H1 (cell line): ENCODE measurements around the gene RTTN. TPM values are rescaled to one million over a fixed set of nuclear protein-coding genes. Genes with fewer than 3 reads are reported as not detected.

ENCODE experiments used
- CTCF ChIA-PET: fragments of 300-600 bp; sonication (Branson Sonifier 250); formaldehyde crosslinking; loops from one replicate; lab custom pipeline; 2021; ENCODE audit not compliant: partially characterized antibody; lab: Charles Lee
- POLR2A ChIA-PET: fragments of 300-600 bp; sonication (Branson Sonifier 250); formaldehyde crosslinking; loops from one replicate; lab custom pipeline; 2021; ENCODE audit warnings: inconsistent platforms; ENCODE audit not compliant: partially characterized antibody; lab: Charles Lee
- DNase-seq, 2 experiments: peaks; one replicate each; pipeline versions ENCODE4 v3.0.0 to v3.0.0-alpha.2; 2010 to 2022; ENCODE audit warnings: low spot score in 2 of 2, low read depth in 1 of 2, mixed read lengths in 1 of 2
- FAIRE-seq: peaks from 2 replicates; lab custom pipeline; 2011; peaks lifted over from hg19 to GRCh38; lab: Jason Lieb, UNC
- H2AFZ ChIP-seq: 2 replicates; pipeline ENCODE4 v1.8.1; 2012; ENCODE audit warnings: low read length, inconsistent platforms
- H2AK5ac ChIP-seq: 2 replicates; pipeline ENCODE4 v1.6.1; 2013; ENCODE audit warnings: low read depth, low read length
- H2BK120ac ChIP-seq: replicated peaks from 2 replicates; pipeline ENCODE3; 2013; ENCODE audit warnings: low read depth, low read length, inconsistent platforms
- H2BK12ac ChIP-seq: 2 replicates; pipeline ENCODE4 v1.6.1; 2013; ENCODE audit warnings: low read depth, low read length
- H2BK15ac ChIP-seq: 2 replicates; pipeline ENCODE4 v1.6.1; 2013; ENCODE audit warnings: low read length
- H2BK20ac ChIP-seq: 2 replicates; pipeline ENCODE4 v1.6.1; 2013; ENCODE audit warnings: low read length
- H2BK5ac ChIP-seq: 2 replicates; pipeline ENCODE4 v1.6.1; 2013; ENCODE audit warnings: low read depth, low read length
- H3K14ac ChIP-seq: 2 replicates; pipeline ENCODE4 v1.6.1; 2013; ENCODE audit warnings: inconsistent platforms; ENCODE audit not compliant: insufficient read length
- H3K18ac ChIP-seq: 2 replicates; pipeline ENCODE4 v1.6.1; 2013; ENCODE audit warnings: low read length; ENCODE audit errors: extremely low read depth
- H3K23ac ChIP-seq: 2 replicates; pipeline ENCODE4 v1.6.1; 2013; ENCODE audit warnings: inconsistent platforms; ENCODE audit not compliant: insufficient read length
- H3K23me2 ChIP-seq: 2 replicates; pipeline ENCODE4 v1.6.1; 2013; ENCODE audit warnings: low read depth, low read length
- H3K27ac ChIP-seq: 2 replicates; pipeline ENCODE4 v1.6.1; 2011; ENCODE audit warnings: low read depth, low read length, inconsistent platforms
- H3K27me3 ChIP-seq, 4 experiments: replicated peaks in 1 of 4; 1 replicate in 1 of 4; 2 replicates in 3 of 4; pipeline versions ENCODE4 v1.6.1 to v1.8.1; 2011 to 2013; ENCODE audit warnings: low read length in 3 of 4, mild to moderate bottlenecking in 3 of 4, inconsistent platforms in 2 of 4, mixed read lengths in 2 of 4, moderate library complexity in 1 of 4; ENCODE audit not compliant: control insufficient read depth in 3 of 4, insufficient read depth in 3 of 4; ENCODE audit errors: extremely low read depth in 1 of 4
- H3K36me3 ChIP-seq, 4 experiments: 2 replicates each; pipeline versions ENCODE4 v1.6.1 to v1.8.1; 2011 to 2013; ENCODE audit warnings: mild to moderate bottlenecking in 4 of 4, low read length in 3 of 4, moderate library complexity in 2 of 4, control low read depth in 1 of 4, inconsistent platforms in 1 of 4; ENCODE audit not compliant: insufficient read depth in 4 of 4, control insufficient read depth in 2 of 4
- H3K4ac ChIP-seq: replicated peaks from 2 replicates; pipeline ENCODE3; 2013; ENCODE audit warnings: low read length, low read depth, mixed read lengths, inconsistent platforms; ENCODE audit not compliant: insufficient read length
- H3K4me1 ChIP-seq, 4 experiments: replicated peaks in 1 of 4; 1 replicate in 1 of 4; 2 replicates in 3 of 4; pipeline versions ENCODE4 v1.6.1 to v1.8.1; 2011 to 2013; ENCODE audit warnings: low read length in 3 of 4, inconsistent platforms in 2 of 4, mixed read lengths in 1 of 4; ENCODE audit not compliant: insufficient read depth in 4 of 4, control insufficient read depth in 3 of 4
- H3K4me2 ChIP-seq, 2 experiments: 2 replicates each; pipeline versions ENCODE4 v1.6.1 to v1.8.1; 2011 to 2013; ENCODE audit warnings: low read depth in 2 of 2, low read length in 2 of 2, control low read depth in 1 of 2, inconsistent platforms in 1 of 2, mild to moderate bottlenecking in 1 of 2; ENCODE audit not compliant: insufficient read depth in 1 of 2
- H3K4me3 ChIP-seq, 4 experiments: fragments of 200-600, 300-600 bp in 1 of 4; sonication (generic), shearing (Covaris generic), sonication (Bioruptor Twin) in 1 of 4; 2 replicates each; pipeline versions ENCODE4 v1.5.1 to v1.8.1; 2011 to 2016; ENCODE audit warnings: low read length in 4 of 4, low read depth in 3 of 4, control low read depth in 2 of 4, inconsistent platforms in 2 of 4, mild to moderate bottlenecking in 2 of 4, mixed read lengths in 1 of 4, moderate library complexity in 1 of 4; ENCODE audit not compliant: insufficient read depth in 2 of 4; ENCODE audit errors: extremely low read depth in 1 of 4
- H3K56ac ChIP-seq: replicated peaks from 2 replicates; pipeline ENCODE3; 2013; ENCODE audit warnings: low read depth, mild to moderate bottlenecking, mixed read lengths, low read length, inconsistent platforms; ENCODE audit not compliant: insufficient read length
- H3K79me1 ChIP-seq: 2 replicates; pipeline ENCODE4 v1.6.1; 2013; ENCODE audit warnings: low read depth, low read length, control low read depth
- H3K79me2 ChIP-seq, 2 experiments: 2 replicates each; pipeline versions ENCODE4 v1.6.1 to v1.8.1; 2012 to 2013; ENCODE audit warnings: low read length in 2 of 2, mild to moderate bottlenecking in 2 of 2, inconsistent platforms in 1 of 2; ENCODE audit not compliant: insufficient read depth in 2 of 2, control insufficient read depth in 1 of 2
- H3K9ac ChIP-seq, 4 experiments: replicated peaks in 1 of 4; 1 replicate in 1 of 4; 2 replicates in 3 of 4; pipeline versions ENCODE4 v1.6.1 to v1.8.1; 2011 to 2013; ENCODE audit warnings: low read depth in 3 of 4, low read length in 3 of 4, control low read depth in 2 of 4, mild to moderate bottlenecking in 2 of 4, moderate library complexity in 2 of 4, inconsistent platforms in 1 of 4; ENCODE audit errors: extremely low read depth in 1 of 4
- H3K9me3 ChIP-seq, 2 experiments: 2 replicates each; pipeline versions ENCODE4 v1.6.1 to v1.8.1; 2012 to 2013; ENCODE audit warnings: mild to moderate bottlenecking in 2 of 2, moderate library complexity in 2 of 2, control low read depth in 1 of 2, inconsistent platforms in 1 of 2, low read depth in 1 of 2, low read length in 1 of 2, mixed read lengths in 1 of 2; ENCODE audit not compliant: insufficient read depth in 2 of 2
- H4K20me1 ChIP-seq, 2 experiments: replicated peaks in 1 of 2; 2 replicates each; pipeline versions ENCODE3 to v1.8.1; 2011 to 2013; ENCODE audit warnings: inconsistent platforms in 2 of 2, low read length in 2 of 2, mild to moderate bottlenecking in 1 of 2; ENCODE audit not compliant: insufficient read depth in 2 of 2, control insufficient read depth in 1 of 2
- H4K5ac ChIP-seq: 2 replicates; pipeline ENCODE4 v1.6.1; 2013; ENCODE audit warnings: low read length, low read depth, mixed read lengths, inconsistent platforms; ENCODE audit not compliant: insufficient read length
- H4K8ac ChIP-seq: 2 replicates; pipeline ENCODE4 v1.8.0; 2013; ENCODE audit warnings: mild to moderate bottlenecking, moderate library complexity, low read length, inconsistent platforms; ENCODE audit not compliant: insufficient read depth; ENCODE audit errors: extremely low read depth
- H4K91ac ChIP-seq: replicated peaks from 2 replicates; pipeline ENCODE3; 2013; ENCODE audit warnings: low read length, mixed read lengths, inconsistent platforms; ENCODE audit not compliant: insufficient read length
- CBX5 ChIP-seq: fragments of 300-800, 300-1000 bp; sonication (generic); IDR thresholded peaks from 2 replicates; pipeline ENCODE4 v1.7.1; 2016; ENCODE audit warnings: antibody characterized with exemption, low read length, low read depth
- CEBPB ChIP-seq: IDR thresholded peaks from 2 replicates; pipeline ENCODE4 v1.6.1; 2012; ENCODE audit warnings: low read depth, low read length
- CHD2 ChIP-seq: IDR thresholded peaks from 2 replicates; pipeline ENCODE4 v1.6.1; 2012; ENCODE audit warnings: low read length, improper control_type of control experiment
- EZH2 ChIP-seq: fragments of 200-600 bp; sonication (generic); IDR thresholded peaks from 2 replicates; pipeline ENCODE4 v1.7.1; 2012; ENCODE audit warnings: low read depth, mild to moderate bottlenecking, moderate library complexity, low read length, inconsistent platforms; ENCODE audit not compliant: severe bottlenecking
- JUN ChIP-seq: IDR thresholded peaks from 2 replicates; pipeline ENCODE4 v1.6.1; 2011; ENCODE audit warnings: low read depth, mild to moderate bottlenecking, improper control_type of control experiment, low read length
- JUND ChIP-seq: IDR thresholded peaks from 2 replicates; pipeline ENCODE4 v1.6.1; 2011; ENCODE audit warnings: mild to moderate bottlenecking, improper control_type of control experiment, low read length
- KDM1A ChIP-seq: fragments of 200-600, 300-600 bp; sonication (generic); IDR thresholded peaks from 2 replicates; pipeline ENCODE4 v1.7.1; 2016; ENCODE audit warnings: mild to moderate bottlenecking, low read length, borderline replicate concordance
- KDM4A ChIP-seq: IDR thresholded peaks from one replicate; pipeline ENCODE4 v1.7.1; 2012; ENCODE audit warnings: low read depth, mild to moderate bottlenecking, moderate library complexity, low read length, inconsistent platforms; ENCODE audit not compliant: severe bottlenecking
- RAD21 ChIP-seq, 2 experiments: IDR thresholded peaks in 1 of 2; conservative IDR thresholded peaks in 1 of 2; 2 replicates each; pipeline ENCODE4 v1.6.1; 2011; ENCODE audit warnings: low read depth in 2 of 2, low read length in 2 of 2, improper control_type of control experiment in 1 of 2, inconsistent platforms in 1 of 2, mild to moderate bottlenecking in 1 of 2, moderate library complexity in 1 of 2
- RBBP5 ChIP-seq: IDR thresholded peaks from 2 replicates; pipeline ENCODE4 v1.7.1; 2012; ENCODE audit warnings: low read depth, mild to moderate bottlenecking, inconsistent platforms, low read length, moderate library complexity, borderline replicate concordance
- RNF2 ChIP-seq: fragments of 200-900, 300-1000 bp; sonication (generic); IDR thresholded peaks from 2 replicates; pipeline ENCODE4 v1.7.1; 2016; ENCODE audit warnings: borderline replicate concordance, low read depth, mild to moderate bottlenecking, antibody characterized with exemption, low read length; ENCODE audit not compliant: poor library complexity, severe bottlenecking; ENCODE audit errors: missing control alignments
- SIX5 ChIP-seq: IDR thresholded peaks from 2 replicates; pipeline ENCODE4 v1.6.1; 2011; ENCODE audit warnings: mild to moderate bottlenecking, low read depth, low read length
- SP4 ChIP-seq: IDR thresholded peaks from 2 replicates; pipeline ENCODE4 v1.6.1; 2012; ENCODE audit warnings: low read length, inconsistent platforms
- TAF1 ChIP-seq: IDR thresholded peaks from 2 replicates; pipeline ENCODE4 v1.6.1; 2011; ENCODE audit warnings: mild to moderate bottlenecking, low read depth, low read length
- WGBS, 2 experiments: shearing (Covaris generic) in 1 of 2; methylation state at CpG; one replicate each; pipeline versions ENCODE4 v1.1.6 to v1.1.7; 2013 to 2015; ENCODE audit warnings: low lambda C conversion rate in 2 of 2, mixed read lengths in 2 of 2, inconsistent platforms in 1 of 2, low coverage in 1 of 2, missing lambda C conversion rate in 1 of 2; ENCODE audit not compliant: insufficient replicate concordance in 2 of 2, insufficient coverage in 1 of 2, insufficient read length in 1 of 2; ENCODE audit errors: extremely low coverage in 1 of 2, missing lambda C conversion rate in 1 of 2; 5-methylcytosine and 5-hydroxymethylcytosine counted together
- polyA plus RNA-seq, 7 experiments: library from polyadenylated mRNA; depleted of rRNA in 3 of 7; stranded (reverse) in 5 of 7; unstranded in 2 of 7; fragments of >200 nt in 5 of 7; fragments of 200-250 nt in 2 of 7; gene quantifications; 1 replicate in 5 of 7; 2 replicates in 1 of 7; 4 replicates in 1 of 7; pipeline versions ENCODE4 v1.2.1 to v1.2.3, GENCODE V29; 2011 to 2013; ENCODE audit warnings: missing spikeins in 2 of 7, mixed read lengths in 2 of 7
- total RNA-seq: library from RNA; stranded (reverse); fragmentation: NEBNext Ultra II Directional; extraction: Animal tissue kit (Norgen Biotek cat#: 25700); gene quantifications from 2 replicates; pipeline ENCODE4 v1.2.1, GENCODE V29; 2021

The RTTN gene
- total and polyA plus RNA-seq, 2 of the 8 experiments (the other 6 are each of a cell fraction or from before 2014, with no cell fraction given) = 9.1 to 21.4 TPM

DNA sequence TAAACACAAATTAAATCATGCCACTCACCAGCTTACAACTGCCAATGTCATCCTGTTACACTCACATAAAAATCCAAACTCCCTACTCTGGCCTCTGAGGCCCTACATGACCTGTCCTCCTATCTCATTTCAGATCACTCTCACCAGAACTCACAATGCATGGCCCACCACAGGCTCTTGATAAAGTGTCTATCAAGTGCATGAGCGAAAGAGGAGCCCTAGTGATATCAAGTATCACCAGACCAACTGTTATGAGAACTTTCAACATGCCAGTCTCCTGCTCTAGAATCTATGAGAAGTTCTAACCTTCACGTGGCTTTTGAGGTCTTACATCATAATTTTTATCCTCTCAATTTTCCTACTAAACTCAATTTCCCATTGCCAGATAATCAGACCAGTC lies 181.4 kb downstream of the RTTN start:
- no peaks in the 10 kb centered on the region for H3K4me1 ChIP-seq
- no peak overlapping the region for H3K23ac ChIP-seq
- no peak overlapping the region for H2BK15ac ChIP-seq
- peaks cover 0 to 7% (median 0%) of the 10 kb centered on the region in 4 experiments; a peak in 2 of 8 replicates for H3K36me3 ChIP-seq
- no peak overlapping the region for H2AFZ ChIP-seq
- H3K79me1 ChIP-seq = no peaks in the 10 kb centered on the region
- H3K4me2 ChIP-seq = no peak overlapping the region
- no peak overlapping the region for H4K5ac ChIP-seq
- H2BK5ac ChIP-seq = no peak overlapping the region
- no peak overlapping the region for H3K56ac ChIP-seq
- H2BK20ac ChIP-seq = no peak overlapping the region
- no peak overlapping the region for H3K4me3 ChIP-seq
- no peak overlapping the region for H3K9ac ChIP-seq
- no peaks in the 10 kb centered on the region for H4K20me1 ChIP-seq
- H3K4ac ChIP-seq = no peak overlapping the region
- no peak overlapping the region for H4K91ac ChIP-seq
- CTCF ChIA-PET = interaction anchor here (0.6 kb wide), 1 partner anchor 152 kb away, joined by 3 read pairs; no protein-coding TSS in a partner anchor
- no peak overlapping the region for H2AK5ac ChIP-seq
- WGBS, 2 experiments = 97% methylated on average over 2 of the region's 2 CpGs; no CpG with 5 or more reads in 1 of the 2 experiments
- no peak overlapping the region for H3K27ac ChIP-seq
- H3K18ac ChIP-seq = no peak overlapping the region
- no peak overlapping the region for H2BK12ac ChIP-seq
- H3K14ac ChIP-seq = no peak overlapping the region
- POLR2A ChIA-PET = no interaction called here
- DNase-seq (no peak), FAIRE-seq (no peak)
- no peaks in the 10 kb centered on the region for H3K79me2 ChIP-seq
- H3K27me3 ChIP-seq = no peaks in the 10 kb centered on the region
- H3K23me2 ChIP-seq = no peaks in the 10 kb centered on the region
- no peaks in the 10 kb centered on the region for H3K9me3 ChIP-seq
- no peak overlapping the region for H4K8ac ChIP-seq
- H2BK120ac ChIP-seq = no peak overlapping the region
- TF ChIP-seq TAF1 (no peak), RAD21 (IDR thresholded peaks at IDR 0.05 in 1 of 2, conservative IDR thresholded peaks at IDR 0.05 in 1 of 2; ENCODE audit: low read depth in 2 of 2, low read length in 2 of 2) (no peak), CEBPB (no peak), JUND (no peak), KDM4A (no peak), CBX5 (no peak), JUN (no peak), SIX5 (no peak), EZH2 (no peak), CHD2 (no peak), KDM1A (no peak), RNF2 (no peak), RBBP5 (no peak), SP4 (no peak)
